Hepatocyte (in vitro differentiated cells): ENCODE measurements around the gene C1R. TPM values are rescaled to one million over a fixed set of nuclear protein-coding genes. Genes with fewer than 3 reads are reported as not detected.

Experiments
- DNase-seq: peaks from one replicate; pipeline ENCODE4 v3.0.0-alpha.2; 2016; ENCODE audit warnings: low spot score
- H2AFZ ChIP-seq: fragments of 200-600 bp; sonication (generic); 2 replicates; pipeline ENCODE4 v1.6.0; 2016; ENCODE audit warnings: antibody characterized with exemption, mild to moderate bottlenecking
- H3K27ac ChIP-seq: fragments of 200-600 bp; sonication (generic); 2 replicates; pipeline ENCODE4 v1.5.1; 2016; ENCODE audit warnings: mild to moderate bottlenecking
- H3K27me3 ChIP-seq: fragments of 200-600 bp; sonication (generic); 2 replicates; pipeline ENCODE4 v1.6.1; 2016
- H3K36me3 ChIP-seq: fragments of 200-600 bp; sonication (generic); replicated peaks from 2 replicates; pipeline ENCODE4 v1.5.1; 2016; ENCODE audit warnings: low read depth; ENCODE audit not compliant: insufficient read depth
- H3K4me1 ChIP-seq: fragments of 200-600 bp; sonication (generic); 2 replicates; pipeline ENCODE4 v1.5.1; 2016; ENCODE audit warnings: mild to moderate bottlenecking, moderate library complexity; ENCODE audit not compliant: insufficient read depth
- H3K4me2 ChIP-seq: fragments of 200-600 bp; sonication (generic); 2 replicates; pipeline ENCODE4 v1.6.0; 2016
- H3K4me3 ChIP-seq: fragments of 200-600 bp; sonication (generic); 2 replicates; pipeline ENCODE4 v1.5.1; 2016; ENCODE audit warnings: mild to moderate bottlenecking
- H3K79me2 ChIP-seq: fragments of 200-600 bp; sonication (generic); 2 replicates; pipeline ENCODE4 v1.6.0; 2017; ENCODE audit warnings: mild to moderate bottlenecking
- H3K9me2 ChIP-seq: fragments of 200-600 bp; sonication (generic); replicated peaks from 2 replicates; pipeline ENCODE4 v1.6.0; 2017; ENCODE audit warnings: mild to moderate bottlenecking; ENCODE audit not compliant: insufficient read depth
- H3K9me3 ChIP-seq: fragments of 200-600 bp; sonication (generic); 2 replicates; pipeline ENCODE4 v1.5.1; 2016; ENCODE audit warnings: low read depth, mild to moderate bottlenecking
- H4K20me1 ChIP-seq: fragments of 200-600 bp; sonication (generic); 2 replicates; pipeline ENCODE4 v1.6.0; 2016; ENCODE audit warnings: mild to moderate bottlenecking; ENCODE audit not compliant: insufficient read depth, poor library complexity, severe bottlenecking
- EZH2 ChIP-seq: fragments of 200-600 bp; sonication (generic); IDR thresholded peaks from 2 replicates; pipeline ENCODE4 v1.6.1; 2016; ENCODE audit warnings: antibody characterized with exemption, mild to moderate bottlenecking, borderline replicate concordance
- EZH2phosphoT487 ChIP-seq: fragments of 200-600 bp; sonication (generic); IDR thresholded peaks from one replicate; pipeline ENCODE4 v1.6.1; 2018; ENCODE audit warnings: antibody characterized with exemption, mild to moderate bottlenecking, low read depth, moderate library complexity; ENCODE audit not compliant: unreplicated experiment, severe bottlenecking
- WGBS: methylation state at CpG from one replicate; pipeline ENCODE4 v1.1.6; 2016; ENCODE audit warnings: low lambda C conversion rate; ENCODE audit errors: missing lambda C conversion rate; 5-methylcytosine and 5-hydroxymethylcytosine counted together
- polyA plus RNA-seq: library from polyadenylated mRNA; unstranded; fragments of >200 nt; fragmentation: Nextera tagmentation; extraction: Ambion mirVana; gene quantifications from 2 replicates; pipeline ENCODE4 v1.2.1, GENCODE V29; 2016
- total RNA-seq: library from RNA; depleted of rRNA; stranded (reverse); fragments of >200 nt; gene quantifications from 2 replicates; pipeline ENCODE4 v1.2.3, GENCODE V29; 2014
- TF ChIP-seq, protein P1 (sequence below): fragments of 200-600 bp; sonication (generic); IDR thresholded peaks from 2 replicates; pipeline ENCODE4 v1.5.1; 2016; ENCODE audit warnings: antibody characterized with exemption, mild to moderate bottlenecking; ENCODE audit not compliant: poor library complexity

Gene C1R
- total and polyA plus RNA-seq, 2 experiments from 2014 or later = 80.1 to 89.6 TPM

DNA sequence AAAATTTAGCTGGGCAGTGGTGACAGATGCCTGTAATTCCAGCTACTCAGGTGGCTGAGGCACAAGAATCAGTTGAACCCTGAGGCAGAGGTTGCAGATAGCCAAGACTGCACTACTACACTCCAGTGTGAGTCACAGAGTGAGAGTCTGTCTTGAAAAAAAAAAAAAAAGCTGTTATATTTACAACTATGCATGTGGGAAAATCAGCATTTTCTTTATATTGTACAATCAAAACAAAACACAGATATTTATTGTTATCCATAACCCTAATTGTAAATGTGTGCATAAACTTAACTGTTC lies 12.5 kb downstream of the C1R start:
- TF ChIP-seq, protein P1, sequence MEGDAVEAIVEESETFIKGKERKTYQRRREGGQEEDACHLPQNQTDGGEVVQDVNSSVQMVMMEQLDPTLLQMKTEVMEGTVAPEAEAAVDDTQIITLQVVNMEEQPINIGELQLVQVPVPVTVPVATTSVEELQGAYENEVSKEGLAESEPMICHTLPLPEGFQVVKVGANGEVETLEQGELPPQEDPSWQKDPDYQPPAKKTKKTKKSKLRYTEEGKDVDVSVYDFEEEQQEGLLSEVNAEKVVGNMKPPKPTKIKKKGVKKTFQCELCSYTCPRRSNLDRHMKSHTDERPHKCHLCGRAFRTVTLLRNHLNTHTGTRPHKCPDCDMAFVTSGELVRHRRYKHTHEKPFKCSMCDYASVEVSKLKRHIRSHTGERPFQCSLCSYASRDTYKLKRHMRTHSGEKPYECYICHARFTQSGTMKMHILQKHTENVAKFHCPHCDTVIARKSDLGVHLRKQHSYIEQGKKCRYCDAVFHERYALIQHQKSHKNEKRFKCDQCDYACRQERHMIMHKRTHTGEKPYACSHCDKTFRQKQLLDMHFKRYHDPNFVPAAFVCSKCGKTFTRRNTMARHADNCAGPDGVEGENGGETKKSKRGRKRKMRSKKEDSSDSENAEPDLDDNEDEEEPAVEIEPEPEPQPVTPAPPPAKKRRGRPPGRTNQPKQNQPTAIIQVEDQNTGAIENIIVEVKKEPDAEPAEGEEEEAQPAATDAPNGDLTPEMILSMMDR = no peak
- TF ChIP-seq EZH2phosphoT487 (no peak), EZH2 (no peak)
- no peaks in the 10 kb centered on the region for H3K79me2 ChIP-seq
- H3K4me1 ChIP-seq = peaks cover 8% of the 10 kb centered on the region
- no peaks in the 10 kb centered on the region for H3K9me2 ChIP-seq
- no peak overlapping the region for H3K4me3 ChIP-seq
- H3K27me3 ChIP-seq = no peaks in the 10 kb centered on the region
- peak overlapping the region; percentile 10 for H3K4me2 ChIP-seq
- DNase-seq = peak; percentile 30
- H3K36me3 ChIP-seq = no peaks in the 10 kb centered on the region
- no peaks in the 10 kb centered on the region for H4K20me1 ChIP-seq
- H2AFZ ChIP-seq = no peak overlapping the region
- H3K9me3 ChIP-seq = no peaks in the 10 kb centered on the region
- H3K27ac ChIP-seq = peak overlapping the region; percentile 84

DNA sequence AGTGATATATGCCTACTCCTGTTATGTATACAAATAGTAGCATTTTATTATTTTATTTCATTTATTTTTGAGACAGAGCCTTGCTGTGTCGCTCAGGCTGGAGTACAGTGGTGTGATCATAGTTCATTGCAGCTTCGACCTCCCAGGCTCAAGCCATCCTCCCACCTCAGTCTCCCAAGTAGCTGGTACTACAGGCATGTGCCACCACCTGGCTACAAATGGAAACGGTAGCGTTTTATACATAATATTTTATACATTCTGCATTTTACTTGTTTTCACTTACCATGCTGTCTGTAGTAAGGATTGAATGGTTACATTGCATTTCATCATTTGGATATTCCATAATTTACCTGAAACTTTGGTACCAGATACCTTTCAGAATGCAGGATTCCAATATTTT lies 14.1 kb downstream of the C1R start:
- Histone ChIP-seq H3K79me2 (no peaks in the 10 kb centered on the region), H2AFZ (no peak overlapping the region), H3K9me2 (no peaks in the 10 kb centered on the region), H3K4me2 (no peak overlapping the region), H3K27ac (no peak overlapping the region), H3K4me1 (peaks cover 8% of the 10 kb centered on the region), H3K27me3 (no peaks in the 10 kb centered on the region), H4K20me1 (no peaks in the 10 kb centered on the region), H3K4me3 (no peak overlapping the region), H3K36me3 (no peaks in the 10 kb centered on the region), H3K9me3 (no peaks in the 10 kb centered on the region)
- TF ChIP-seq, protein P1 = no peak
- TF ChIP-seq EZH2phosphoT487 (no peak), EZH2 (no peak)
- DNase-seq = no peak
- 85% methylated on average over 4 of the region's 4 CpGs for WGBS

DNA sequence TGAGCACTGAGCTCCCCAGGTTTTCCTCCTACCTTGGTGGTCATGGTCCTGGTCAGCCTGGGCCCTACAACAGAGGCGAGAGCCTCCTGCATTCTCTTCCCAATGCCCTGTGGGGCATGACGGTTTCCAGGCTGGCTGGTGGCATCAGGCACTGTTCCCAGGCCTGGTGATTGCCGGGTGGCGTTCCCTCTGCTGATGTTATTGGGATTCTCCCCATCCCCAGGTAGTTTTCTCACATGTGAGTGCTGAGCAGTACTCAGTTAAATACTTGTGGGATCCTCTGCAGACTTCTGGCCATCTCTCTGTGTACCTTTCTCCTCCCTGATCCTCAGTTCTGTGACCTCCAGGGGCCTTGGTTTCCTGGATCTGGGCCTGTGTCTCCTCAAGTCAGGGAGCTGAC lies 15.8 kb downstream of the C1R start:
- Histone ChIP-seq H4K20me1 (no peaks in the 10 kb centered on the region), H3K36me3 (no peaks in the 10 kb centered on the region), H3K4me3 (no peak overlapping the region), H3K9me2 (no peaks in the 10 kb centered on the region), H3K4me1 (peaks cover 8% of the 10 kb centered on the region), H3K27me3 (no peaks in the 10 kb centered on the region), H3K27ac (no peak overlapping the region), H3K9me3 (no peaks in the 10 kb centered on the region), H3K79me2 (no peaks in the 10 kb centered on the region), H3K4me2 (no peak overlapping the region), H2AFZ (no peak overlapping the region)
- DNase-seq = no peak
- TF ChIP-seq, protein P1 = no peak
- TF ChIP-seq EZH2 = no peak
- TF ChIP-seq EZH2phosphoT487 = no peak
- WGBS = 93% methylated on average over 4 of the region's 4 CpGs

DNA sequence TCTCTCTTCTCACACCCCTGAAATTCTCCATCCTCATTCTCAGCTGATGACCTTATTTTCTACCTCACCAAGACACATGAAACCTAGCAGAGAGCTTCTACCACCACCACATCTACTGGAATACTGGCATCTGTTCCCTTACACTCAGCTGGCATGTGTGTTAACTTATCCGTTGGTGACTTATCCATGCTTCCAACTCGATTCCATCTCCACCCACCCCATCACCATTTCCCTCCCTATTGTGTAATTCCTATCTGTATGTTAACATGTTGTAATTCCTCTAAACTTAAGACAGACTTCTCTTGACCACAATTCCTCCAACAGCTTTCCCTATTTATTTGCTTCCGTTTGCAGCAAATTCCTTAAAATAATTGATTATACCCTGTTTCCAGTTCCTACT lies 16.3 kb downstream of the C1R start:
- DNase-seq = no peak
- 78% methylated on average over 3 of the region's 3 CpGs for WGBS
- H3K4me3 ChIP-seq = no peak overlapping the region
- H3K27me3 ChIP-seq = no peaks in the 10 kb centered on the region
- no peak overlapping the region for H2AFZ ChIP-seq
- H3K9me2 ChIP-seq = no peaks in the 10 kb centered on the region
- no peaks in the 10 kb centered on the region for H4K20me1 ChIP-seq
- no peaks in the 10 kb centered on the region for H3K36me3 ChIP-seq
- no peaks in the 10 kb centered on the region for H3K79me2 ChIP-seq
- H3K9me3 ChIP-seq = no peaks in the 10 kb centered on the region
- TF ChIP-seq EZH2phosphoT487 = no peak
- TF ChIP-seq, protein P1 = no peak
- no peak for TF ChIP-seq EZH2
- H3K4me2 ChIP-seq = no peak overlapping the region
- peaks cover 8% of the 10 kb centered on the region for H3K4me1 ChIP-seq
- H3K27ac ChIP-seq = peak overlapping the region; percentile 23
